Stimulated activated CD4-positive, alpha-beta T cell treated with anti-CD3 and anti-CD28 coated beads, Interleukin-4, amount 100 ng/mL, for 48 hours (primary cell): ENCODE measurements around the gene SCN11A.

Source experiments
- DNase-seq, 2 donors: peaks; one replicate each; pipeline ENCODE4 v3.0.0-alpha.2; 2020; ENCODE audit warnings: low read depth in 2 of 2

SCN11A gene

GRCh38 chr3:39051649-39052561, at the start of gene SCN11A, which contains the start of gene WDR48:
TSS of gene SCN11A (minus strand) at chr3:39051944. CDS start at chr3:38950362, 101,582 bp downstream.
TSS of gene WDR48 (plus strand) at chr3:39052016. CDS start at chr3:39052026, 10 bp downstream.
- DNase-seq = peak; percentile 84 to 91

GRCh38 chr3:39101022-39101689, 49.4 kb upstream of the SCN11A start:
- peak in 1 of 2 donors; percentile 38 for DNase-seq

- DNase-seq = no peak
Observed at GRCh38 chr3:39100500-39100886, 48.7 kb upstream of the SCN11A start.

GRCh38 chr3:39099738-39100499, 48.2 kb upstream of the SCN11A start:
- no peak for DNase-seq

- no peak for DNase-seq
Observed at GRCh38 chr3:39099242-39099641, 47.5 kb upstream of the SCN11A start.

- DNase-seq = no peak
Observed at GRCh38 chr3:39098473-39099000, 46.8 kb upstream of the SCN11A start.

- no peak for DNase-seq
Observed at GRCh38 chr3:39097716-39098472, 46.1 kb upstream of the SCN11A start.

GRCh38 chr3:39096775-39097174, 45.0 kb upstream of the SCN11A start:
- DNase-seq = no peak

- no peak for DNase-seq
Observed at GRCh38 chr3:39095778-39096177, 44.0 kb upstream of the SCN11A start.

GRCh38 chr3:39094851-39095677, 43.3 kb upstream of the SCN11A start:
- no peak for DNase-seq

GRCh38 chr3:39090922-39091321, 39.2 kb upstream of the SCN11A start:
- no peak for DNase-seq

- no peak for DNase-seq
Observed at GRCh38 chr3:39088889-39089288, 37.1 kb upstream of the SCN11A start.

- no peak for DNase-seq
Observed at GRCh38 chr3:39088456-39088855, 36.7 kb upstream of the SCN11A start.

GRCh38 chr3:39086144-39086543, 34.4 kb upstream of the SCN11A start:
- no peak for DNase-seq

- no peak for DNase-seq
Observed at GRCh38 chr3:39082666-39083313, 31.0 kb upstream of the SCN11A start.

GRCh38 chr3:39080026-39080425, 28.3 kb upstream of the SCN11A start:
- no peak for DNase-seq

GRCh38 chr3:39079530-39079929, 27.8 kb upstream of the SCN11A start:
- DNase-seq = no peak

GRCh38 chr3:39075910-39076309, 24.2 kb upstream of the SCN11A start:
- DNase-seq = no peak

GRCh38 chr3:39068556-39068955, 16.8 kb upstream of the SCN11A start:
- no peak for DNase-seq

GRCh38 chr3:39067286-39067685, 15.5 kb upstream of the SCN11A start:
- no peak for DNase-seq
